ENCODE data around the gene EFNB3. TPM values are rescaled to one million over a fixed set of nuclear protein-coding genes. Genes with fewer than 3 reads are reported as not detected.

Gene EFNB3
- polyA plus RNA-seq, 1 experiment = 5.3 TPM

GRCh38 chr17:7673239-7673638, 31.8 kb upstream of the EFNB3 start:
- ChIA-PET POLR2A (no interaction called here), CTCF (interaction anchor here (0.9 to 2.5 kb wide), 7 partner anchors 10 to 159 kb away, joined by 3 to 14 read pairs (median 6); partner anchors contain the start of genes TP53 and WRAP53)
- TF ChIP-seq, protein P1, sequence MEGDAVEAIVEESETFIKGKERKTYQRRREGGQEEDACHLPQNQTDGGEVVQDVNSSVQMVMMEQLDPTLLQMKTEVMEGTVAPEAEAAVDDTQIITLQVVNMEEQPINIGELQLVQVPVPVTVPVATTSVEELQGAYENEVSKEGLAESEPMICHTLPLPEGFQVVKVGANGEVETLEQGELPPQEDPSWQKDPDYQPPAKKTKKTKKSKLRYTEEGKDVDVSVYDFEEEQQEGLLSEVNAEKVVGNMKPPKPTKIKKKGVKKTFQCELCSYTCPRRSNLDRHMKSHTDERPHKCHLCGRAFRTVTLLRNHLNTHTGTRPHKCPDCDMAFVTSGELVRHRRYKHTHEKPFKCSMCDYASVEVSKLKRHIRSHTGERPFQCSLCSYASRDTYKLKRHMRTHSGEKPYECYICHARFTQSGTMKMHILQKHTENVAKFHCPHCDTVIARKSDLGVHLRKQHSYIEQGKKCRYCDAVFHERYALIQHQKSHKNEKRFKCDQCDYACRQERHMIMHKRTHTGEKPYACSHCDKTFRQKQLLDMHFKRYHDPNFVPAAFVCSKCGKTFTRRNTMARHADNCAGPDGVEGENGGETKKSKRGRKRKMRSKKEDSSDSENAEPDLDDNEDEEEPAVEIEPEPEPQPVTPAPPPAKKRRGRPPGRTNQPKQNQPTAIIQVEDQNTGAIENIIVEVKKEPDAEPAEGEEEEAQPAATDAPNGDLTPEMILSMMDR (IDR thresholded peaks at IDR 0.05; ENCODE audit: insufficient read depth, low read depth, low read length) = peak; percentile 48
- peaks cover 37% of the 10 kb centered on the region for H3K36me3 ChIP-seq (ENCODE audit: control insufficient read depth, insufficient read depth, low read length)
- H3K27me3 ChIP-seq (ENCODE audit: control insufficient read depth, insufficient read depth, low read length) = no peaks in the 10 kb centered on the region
- DNase-seq (ENCODE audit: low read depth) = no peak
- no peak overlapping the region for H3K4me3 ChIP-seq (ENCODE audit: low read depth, low read length)

DNA sequence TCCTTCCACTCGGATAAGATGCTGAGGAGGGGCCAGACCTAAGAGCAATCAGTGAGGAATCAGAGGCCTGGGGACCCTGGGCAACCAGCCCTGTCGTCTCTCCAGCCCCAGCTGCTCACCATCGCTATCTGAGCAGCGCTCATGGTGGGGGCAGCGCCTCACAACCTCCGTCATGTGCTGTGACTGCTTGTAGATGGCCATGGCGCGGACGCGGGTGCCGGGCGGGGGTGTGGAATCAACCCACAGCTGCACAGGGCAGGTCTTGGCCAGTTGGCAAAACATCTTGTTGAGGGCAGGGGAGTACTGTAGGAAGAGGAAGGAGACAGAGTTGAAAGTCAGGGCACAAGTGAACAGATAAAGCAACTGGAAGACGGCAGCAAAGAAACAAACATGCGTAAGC, 30.1 kb upstream of the EFNB3 start:
- CTCF ChIA-PET = interaction anchor here (1.4 kb wide), 1 partner anchor 10 kb away, joined by 4 read pairs; no protein-coding TSS in a partner anchor
- DNase-seq (ENCODE audit: low read depth) = no peak
- POLR2A ChIA-PET = no interaction called here
- Histone ChIP-seq H3K36me3 (ENCODE audit: control insufficient read depth, insufficient read depth, low read length) (peaks cover 28% of the 10 kb centered on the region), H3K4me3 (ENCODE audit: low read depth, low read length) (no peak overlapping the region), H3K27me3 (ENCODE audit: control insufficient read depth, insufficient read depth, low read length) (no peaks in the 10 kb centered on the region)
- TF ChIP-seq, protein P1 (IDR thresholded peaks at IDR 0.05; ENCODE audit: insufficient read depth, low read depth, low read length) = no peak

GRCh38 chr17:7676533-7676932, 28.5 kb upstream of the EFNB3 start:
- CTCF ChIA-PET = no interaction called here
- TF ChIP-seq, protein P1 (IDR thresholded peaks at IDR 0.05; ENCODE audit: insufficient read depth, low read depth, low read length) = no peak
- no peak overlapping the region for H3K4me3 ChIP-seq (ENCODE audit: low read depth, low read length)

DNA sequence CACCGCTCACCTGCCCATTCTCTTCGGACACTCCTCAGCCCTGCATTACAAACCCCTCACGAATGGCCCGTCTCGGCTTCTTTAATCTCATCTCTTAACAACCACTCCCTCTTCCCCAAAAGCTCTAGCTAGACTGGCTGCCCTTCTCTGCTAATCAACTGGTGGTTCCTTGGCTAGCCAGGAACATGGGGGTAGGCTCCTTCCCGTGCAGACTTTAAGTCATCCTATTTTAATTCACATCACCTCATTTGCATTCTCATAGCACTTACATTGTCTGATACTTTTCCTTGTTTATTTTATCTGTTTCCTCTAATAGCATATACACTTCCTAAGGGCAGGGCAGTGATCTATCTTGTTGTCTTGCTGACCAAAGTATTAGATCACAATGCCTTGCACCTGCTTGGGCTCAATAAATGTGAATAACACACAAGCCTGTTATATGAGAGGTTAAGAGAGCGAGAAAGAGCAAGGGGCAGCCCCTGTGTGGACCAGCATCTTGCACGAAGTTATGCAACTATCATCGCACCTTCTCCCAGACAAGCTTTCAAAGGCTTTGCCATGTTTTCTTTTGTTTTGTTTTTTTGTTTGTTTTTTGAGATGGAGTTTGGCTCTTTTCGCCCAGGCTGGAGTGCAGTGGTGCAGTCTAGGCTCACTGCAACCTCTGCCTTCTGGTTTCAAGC, 27.5 kb upstream of the EFNB3 start:
- H3K27me3 ChIP-seq (ENCODE audit: control insufficient read depth, insufficient read depth, low read length) = no peaks in the 10 kb centered on the region
- TF ChIP-seq, protein P1 (IDR thresholded peaks at IDR 0.05; ENCODE audit: insufficient read depth, low read depth, low read length) = no peak
- no peak overlapping the region for H3K4me3 ChIP-seq (ENCODE audit: low read depth, low read length)
- DNase-seq (ENCODE audit: low read depth) = no peak
- peaks cover 22% of the 10 kb centered on the region for H3K36me3 ChIP-seq (ENCODE audit: control insufficient read depth, insufficient read depth, low read length)
- ChIA-PET CTCF (interaction anchor here (0.6 kb wide), 1 partner anchor 10 kb away, joined by 3 read pairs; no protein-coding TSS in a partner anchor), POLR2A (no interaction called here)

More at GRCh38 chr17:7676533-7676932, 28.5 kb upstream of the EFNB3 start:
- Histone ChIP-seq H3K27me3 (ENCODE audit: control insufficient read depth, insufficient read depth, low read length) (no peaks in the 10 kb centered on the region), H3K36me3 (ENCODE audit: control insufficient read depth, insufficient read depth, low read length) (peaks cover 25% of the 10 kb centered on the region)
- POLR2A ChIA-PET = no interaction called here
- DNase-seq (ENCODE audit: low read depth) = no peak

DNA sequence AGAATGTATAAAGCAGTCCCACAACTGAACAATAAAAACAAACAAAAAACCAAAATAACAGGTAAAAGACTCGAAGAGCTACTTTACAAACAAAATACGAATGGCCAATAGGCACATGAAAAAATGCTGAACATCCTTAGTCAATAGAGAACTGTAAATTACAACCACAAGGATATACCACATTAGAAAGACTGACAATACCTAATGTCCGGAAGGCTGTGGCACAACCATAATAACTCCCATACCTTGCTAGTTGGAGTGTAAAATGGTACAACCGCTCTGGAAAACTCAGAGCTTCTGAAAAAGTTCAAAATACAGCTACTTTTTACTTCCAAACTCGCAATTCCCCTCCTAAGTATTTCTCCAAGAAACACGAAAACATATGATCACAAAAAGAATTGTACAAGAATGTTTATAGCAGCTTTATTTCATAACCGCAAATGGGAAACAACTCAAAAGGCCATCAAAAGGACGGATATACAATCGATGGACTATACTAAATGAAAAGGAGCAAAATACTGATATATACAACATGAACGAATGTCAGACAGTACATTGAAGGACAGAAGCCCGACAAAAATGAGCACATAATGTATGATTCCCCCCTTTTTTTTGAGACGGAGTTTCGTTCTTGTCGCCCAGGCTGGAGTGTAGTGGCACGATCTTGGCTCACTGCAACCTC, 20.0 kb upstream of the EFNB3 start:
- Histone ChIP-seq H3K4me3 (ENCODE audit: low read depth, low read length) (peak overlapping the region; percentile 52), H3K36me3 (ENCODE audit: control insufficient read depth, insufficient read depth, low read length) (no peaks in the 10 kb centered on the region), H3K27me3 (ENCODE audit: control insufficient read depth, insufficient read depth, low read length) (no peaks in the 10 kb centered on the region)
- POLR2A ChIA-PET = interaction anchor here (0.6 kb wide), 1 partner anchor 25 kb away, joined by 8 read pairs; no protein-coding TSS in a partner anchor
- CTCF ChIA-PET = interaction anchor here (1.1 to 5.2 kb wide), 4 partner anchors 10 to 96 kb away, joined by 4 to 91 read pairs (median 6); partner anchors contain the start of gene SHBG
- DNase-seq (ENCODE audit: low read depth) = no peak
- TF ChIP-seq, protein P1 (IDR thresholded peaks at IDR 0.05; ENCODE audit: insufficient read depth, low read depth, low read length) = no peak
